Neural cell (in vitro differentiated cells): Measurements from ENCODE around the gene AK4.

ENCODE experiments used
- CTCF ChIP-seq: fragments of 450-650 bp; IDR thresholded peaks from 2 replicates; pipeline ENCODE4 v1.5.1; 2014; ENCODE audit warnings: antibody characterized with exemption, mild to moderate bottlenecking, moderate library complexity; ENCODE audit not compliant: poor library complexity, severe bottlenecking
- EP300 ChIP-seq: fragments of 450-650 bp; conservative IDR thresholded peaks from 2 replicates; pipeline ENCODE4 v1.6.1; 2014; ENCODE audit warnings: antibody characterized with exemption, mild to moderate bottlenecking, moderate library complexity; ENCODE audit not compliant: poor library complexity, severe bottlenecking
- EZH2 ChIP-seq: fragments of 200-600, 300-800 bp; shearing (Covaris generic), sonication (generic); IDR thresholded peaks from 2 replicates; pipeline ENCODE4 v1.6.1; 2014; ENCODE audit warnings: antibody characterized with exemption, low read length, borderline replicate concordance, mild to moderate bottlenecking; ENCODE audit not compliant: insufficient read depth, poor library complexity, severe bottlenecking
- MXI1 ChIP-seq: fragments of 450-650 bp; conservative IDR thresholded peaks from 2 replicates; pipeline ENCODE4 v1.6.1; 2014; ENCODE audit warnings: antibody characterized with exemption, mild to moderate bottlenecking; ENCODE audit not compliant: poor library complexity, severe bottlenecking
- POLR2AphosphoS5 ChIP-seq: IDR thresholded peaks from 2 replicates; pipeline ENCODE4 v1.6.1; 2012
- RAD21 ChIP-seq: fragments of 450-650 bp; conservative IDR thresholded peaks from 2 replicates; pipeline ENCODE4 v1.6.1; 2014; ENCODE audit warnings: antibody characterized with exemption, mild to moderate bottlenecking, moderate library complexity
- REST ChIP-seq: IDR thresholded peaks from 2 replicates; pipeline ENCODE4 v1.6.1; 2012; ENCODE audit warnings: borderline replicate concordance
- TAF1 ChIP-seq: IDR thresholded peaks from 2 replicates; pipeline ENCODE4 v1.6.1; 2012; ENCODE audit warnings: low read depth

DNA sequence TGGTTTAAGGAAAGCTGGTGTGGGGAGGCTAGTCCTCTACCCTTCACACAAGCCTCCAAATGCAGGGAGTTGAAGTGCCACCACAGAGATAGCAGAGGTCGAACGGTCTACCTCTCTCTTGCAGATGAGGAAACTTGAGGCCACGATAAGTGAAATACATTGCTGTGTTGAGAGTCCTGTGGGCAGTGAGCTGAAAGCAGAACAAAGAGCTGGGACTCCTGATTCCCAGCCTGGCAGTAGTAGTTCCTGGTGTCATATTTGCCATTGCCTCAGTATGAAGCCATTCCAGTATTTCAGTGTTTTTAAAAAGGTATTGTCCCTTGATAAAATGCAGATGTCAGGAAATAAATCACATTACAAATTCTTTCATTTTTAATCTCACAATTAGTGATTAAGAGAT, 28.6 kb downstream of the AK4 start:
- TF ChIP-seq RAD21 (no peak), CTCF (no peak), EP300 (no peak), EZH2 (no peak), REST (no peak), POLR2AphosphoS5 (no peak), MXI1 (no peak), TAF1 (no peak)
